ENCODE measurements around the gene ANKRD13B. TPM values are rescaled to one million over a fixed set of nuclear protein-coding genes. Genes with fewer than 3 reads are reported as not detected.
A peak's percentile ranks its signal among the peaks of the same experiment; 100 is the strongest.

ANKRD13B gene
- total RNA-seq, 2 donors from 2014 or later: 10.4 to 27.7 TPM

DNA sequence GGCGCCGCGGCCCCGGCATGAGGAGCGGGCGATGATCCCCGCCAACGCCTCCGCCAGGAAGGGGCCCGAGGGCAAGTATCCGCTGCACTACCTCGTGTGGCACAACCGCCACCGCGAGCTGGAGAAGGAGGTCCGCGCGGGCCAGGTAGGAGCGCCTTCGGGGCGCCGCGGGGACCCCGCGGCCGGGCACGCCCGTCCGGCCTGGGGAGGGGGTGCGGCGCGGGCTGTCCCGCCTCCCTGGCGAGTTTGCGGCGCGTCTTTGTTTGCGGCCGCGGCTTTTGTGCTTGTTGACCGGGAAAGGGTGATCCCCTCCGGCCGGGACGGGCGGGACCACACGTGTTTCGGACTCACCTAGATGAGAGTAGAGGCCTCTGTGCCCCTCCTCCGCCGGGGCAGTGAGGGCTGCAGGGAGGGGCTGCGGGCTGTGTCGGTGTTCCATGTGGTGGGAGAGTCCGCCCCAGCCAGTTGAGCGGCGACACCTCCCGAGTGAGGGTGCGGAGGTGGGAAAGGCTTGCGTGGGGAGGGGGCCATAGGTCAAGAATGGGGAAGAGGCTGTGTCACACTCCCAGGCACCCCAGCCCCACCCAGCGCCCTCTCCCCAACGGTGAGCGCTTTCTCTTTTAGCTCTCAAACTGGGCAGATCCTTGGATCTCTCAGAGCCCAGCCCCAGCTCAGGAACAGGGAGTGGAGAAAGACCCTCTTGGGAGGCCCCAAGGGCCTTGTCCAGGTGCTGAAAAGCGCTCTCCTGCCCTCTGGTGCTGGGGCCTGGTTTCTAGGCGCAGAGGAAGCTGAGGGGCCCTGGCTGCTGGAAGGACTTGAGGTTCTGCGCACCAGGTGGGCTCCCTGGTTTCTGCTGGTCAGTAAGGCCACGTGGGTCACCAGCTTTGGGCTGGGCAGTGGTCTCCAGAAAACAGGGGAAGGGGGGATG lies 923 bp downstream of the ANKRD13B start:
- no peaks in the 10 kb centered on the region for H3K27me3 Mint-ChIP-seq
- H3K27ac Mint-ChIP-seq: no peak overlapping the region
- no peaks in the 10 kb centered on the region for H3K4me1 Mint-ChIP-seq
- no peaks in the 10 kb centered on the region for H3K9me3 Mint-ChIP-seq
- ATAC-seq (replicated peaks): peak; percentile 11
- peak overlapping the region; percentile 71 for H3K4me3 Mint-ChIP-seq
- no peaks in the 10 kb centered on the region for H3K36me3 Mint-ChIP-seq (ENCODE audit: low read depth)

DNA sequence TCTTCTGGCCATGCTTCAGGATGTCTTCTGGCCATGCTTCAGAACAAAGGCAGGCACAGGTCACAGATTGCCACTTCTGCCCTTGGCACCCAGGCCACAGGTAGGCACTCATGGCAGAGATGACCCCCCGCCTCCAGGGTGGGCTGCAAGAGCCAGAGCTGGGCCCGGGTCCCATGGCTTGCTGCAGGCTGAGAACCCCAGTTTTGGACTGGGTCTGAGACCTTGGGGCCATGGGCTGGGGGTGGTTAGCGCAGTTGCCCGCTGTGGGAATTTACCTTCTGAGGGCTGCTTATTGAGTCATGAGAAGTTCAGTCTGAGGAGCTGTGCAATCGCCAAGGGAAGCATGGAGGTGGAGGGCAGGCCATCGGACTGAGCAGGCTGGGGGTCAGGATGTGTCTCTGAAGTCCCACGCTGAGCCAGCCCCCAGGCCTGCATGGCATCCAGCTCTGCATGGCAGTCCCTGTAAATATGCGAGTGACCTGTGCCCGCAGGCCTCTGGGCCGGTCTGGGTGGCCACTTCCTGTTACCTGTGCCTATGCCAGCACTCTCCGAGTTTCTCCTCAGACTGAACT lies 1.7 kb downstream of the ANKRD13B start:
- Mint-ChIP-seq H3K27ac (no peak overlapping the region), H3K4me3 (peak overlapping the region; percentile 71), H3K4me1 (no peaks in the 10 kb centered on the region), H3K9me3 (no peaks in the 10 kb centered on the region), H3K27me3 (no peaks in the 10 kb centered on the region), H3K36me3 (ENCODE audit: low read depth) (no peaks in the 10 kb centered on the region)
- no peak for ATAC-seq (replicated peaks)

DNA sequence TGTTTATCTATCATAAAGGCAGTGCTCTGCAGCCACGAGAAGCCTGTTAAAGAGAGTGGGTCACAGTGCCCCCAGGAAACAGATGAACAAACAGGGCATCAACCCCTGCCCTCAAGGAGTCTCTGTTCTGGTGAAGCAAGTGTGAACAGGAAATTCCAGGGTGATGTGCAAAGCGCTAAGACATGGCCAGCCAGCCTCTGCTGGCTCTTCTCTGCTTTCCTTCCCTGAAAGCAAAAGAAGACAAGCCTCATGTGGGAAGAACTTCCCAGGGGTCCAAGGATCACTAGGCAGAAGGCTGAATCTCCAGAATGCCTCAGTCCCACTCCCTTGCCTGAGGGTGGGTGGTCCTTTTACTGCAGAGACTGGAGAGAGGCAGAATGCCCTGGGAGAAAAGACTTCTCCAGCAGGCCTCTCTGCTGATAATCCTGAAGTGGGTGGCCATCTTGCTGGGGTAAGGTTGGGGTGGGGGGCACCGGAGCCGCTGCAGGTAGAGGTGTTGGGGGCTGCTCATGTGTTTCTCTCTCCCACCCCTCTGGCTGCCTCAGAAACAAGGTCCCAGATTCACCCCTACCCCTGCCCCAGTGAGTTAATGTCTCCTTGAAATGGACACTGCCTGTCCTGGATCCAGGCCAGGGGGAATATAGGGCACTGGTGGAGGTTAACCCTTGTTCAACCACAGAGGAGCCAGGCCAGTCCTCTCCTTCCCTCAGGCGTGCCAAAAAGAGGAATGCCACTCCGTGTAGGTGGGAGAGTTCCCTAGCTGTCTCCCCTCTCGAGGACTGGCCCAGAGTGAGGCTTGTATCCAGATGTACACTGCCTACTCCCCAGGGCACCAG lies 2.4 kb downstream of the ANKRD13B start:
- Mint-ChIP-seq H3K27me3 (no peaks in the 10 kb centered on the region), H3K36me3 (ENCODE audit: low read depth) (no peaks in the 10 kb centered on the region), H3K27ac (no peak overlapping the region), H3K4me1 (no peaks in the 10 kb centered on the region), H3K9me3 (no peaks in the 10 kb centered on the region), H3K4me3 (peak overlapping the region; percentile 71)
- no peak for ATAC-seq (replicated peaks)

DNA sequence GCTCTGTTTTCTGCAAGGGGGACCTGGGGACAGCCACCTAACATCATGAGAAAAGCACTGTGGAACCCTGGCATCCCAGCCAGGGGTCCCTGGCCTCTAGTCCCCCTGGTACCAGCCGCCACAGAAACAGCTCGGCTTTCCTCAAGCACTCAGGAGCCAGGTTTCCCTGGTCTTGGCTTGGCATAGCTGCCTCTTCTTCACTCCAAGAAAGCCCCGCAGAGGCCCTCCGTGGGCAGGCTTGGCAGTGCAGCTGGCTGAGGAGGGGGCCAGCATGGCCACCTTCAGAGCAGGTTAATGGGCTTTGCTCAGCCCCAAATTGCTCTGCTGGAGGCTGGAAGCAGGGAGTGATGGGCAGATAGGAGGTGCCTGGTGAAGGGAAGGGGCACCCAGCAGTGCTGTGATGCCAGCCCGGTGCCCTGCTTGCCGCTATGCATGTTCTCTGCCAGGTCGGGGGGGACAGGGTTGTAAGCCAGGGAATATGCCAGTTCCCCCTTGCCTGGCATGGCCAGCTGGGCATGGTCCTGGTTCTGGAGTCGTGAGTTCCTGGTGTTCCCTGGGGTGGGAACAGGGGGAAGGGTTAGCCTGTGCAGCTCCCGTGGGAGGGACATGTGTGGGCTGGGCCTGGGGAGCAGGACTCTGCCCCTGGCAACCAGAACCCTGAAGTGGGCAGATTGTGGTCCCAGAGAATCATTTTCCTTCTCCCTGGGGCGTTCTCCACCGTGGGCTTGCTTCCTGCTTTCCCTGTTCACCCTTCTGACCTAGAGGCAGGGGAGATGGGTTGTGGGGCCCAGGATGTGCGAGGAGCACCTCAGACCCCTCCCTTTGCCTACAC lies 3.2 kb downstream of the ANKRD13B start:
- Mint-ChIP-seq H3K9me3 (no peaks in the 10 kb centered on the region), H3K4me3 (no peak overlapping the region), H3K36me3 (ENCODE audit: low read depth) (no peaks in the 10 kb centered on the region), H3K27ac (no peak overlapping the region), H3K27me3 (no peaks in the 10 kb centered on the region), H3K4me1 (no peaks in the 10 kb centered on the region)
- ATAC-seq (replicated peaks): no peak

DNA sequence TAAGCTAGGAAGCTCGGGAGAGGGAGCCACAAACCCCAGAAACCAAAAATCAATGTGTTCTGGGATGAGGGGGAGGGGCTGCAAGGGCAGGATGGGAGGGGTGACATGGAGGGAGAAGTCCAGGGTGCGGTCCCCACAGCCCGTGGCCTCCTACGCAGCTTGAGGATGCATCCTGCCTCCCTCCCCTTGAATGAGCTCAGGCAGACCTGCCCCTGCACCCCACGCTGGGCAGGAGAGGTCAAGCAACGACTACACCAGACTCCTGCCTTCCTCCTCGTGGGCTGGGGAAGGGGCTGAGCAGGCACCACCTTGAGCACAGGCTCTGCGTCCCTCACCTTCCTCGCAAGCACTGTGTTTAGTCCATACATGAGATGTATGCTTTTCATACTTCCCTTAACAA lies 3.9 kb downstream of the ANKRD13B start:
- Mint-ChIP-seq H3K4me3 (no peak overlapping the region), H3K9me3 (no peaks in the 10 kb centered on the region), H3K4me1 (no peaks in the 10 kb centered on the region), H3K36me3 (ENCODE audit: low read depth) (no peaks in the 10 kb centered on the region), H3K27ac (no peak overlapping the region), H3K27me3 (no peaks in the 10 kb centered on the region)
- no peak for ATAC-seq (replicated peaks)

DNA sequence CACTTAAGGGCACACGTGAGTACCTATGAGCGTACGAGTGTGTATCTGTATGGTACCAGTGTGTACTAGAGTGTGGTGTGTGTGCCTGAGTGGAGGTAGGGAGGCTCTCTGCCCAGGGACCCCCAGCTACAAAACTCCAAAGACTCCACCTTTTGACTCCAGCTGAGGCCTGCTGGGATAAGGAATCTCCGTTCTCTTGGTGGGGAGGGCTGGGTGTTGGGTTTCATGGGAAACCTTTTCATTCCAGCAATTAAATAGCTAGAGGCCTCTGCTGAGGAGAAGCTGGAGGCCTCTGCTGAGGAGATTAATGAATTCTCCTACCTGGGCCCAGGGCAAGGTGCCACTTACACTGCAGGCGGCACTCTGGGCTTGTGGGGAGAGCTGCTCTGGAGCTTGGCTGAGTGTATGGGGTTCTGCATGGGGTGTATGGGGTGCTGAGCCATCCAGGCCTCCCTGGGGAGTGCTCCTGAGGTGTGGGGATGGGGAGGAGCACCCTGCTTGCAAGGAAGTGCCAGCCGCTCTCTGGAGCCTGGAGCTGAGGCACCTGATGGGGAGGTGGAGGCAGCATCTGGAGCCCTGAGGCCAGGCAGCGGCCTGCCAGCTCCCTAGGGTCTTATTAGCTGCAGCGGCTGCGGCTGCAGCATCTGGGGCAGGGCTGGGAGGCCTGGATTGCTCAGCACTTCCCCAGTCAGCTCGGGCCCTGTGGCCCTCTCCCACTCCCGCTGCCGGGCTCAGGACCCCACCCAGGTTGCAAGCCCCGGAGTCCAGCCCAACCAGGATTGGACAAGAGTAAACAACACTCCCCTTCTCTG lies 4.6 kb downstream of the ANKRD13B start:
- no peak overlapping the region for H3K4me3 Mint-ChIP-seq
- H3K36me3 Mint-ChIP-seq (ENCODE audit: low read depth): no peaks in the 10 kb centered on the region

DNA sequence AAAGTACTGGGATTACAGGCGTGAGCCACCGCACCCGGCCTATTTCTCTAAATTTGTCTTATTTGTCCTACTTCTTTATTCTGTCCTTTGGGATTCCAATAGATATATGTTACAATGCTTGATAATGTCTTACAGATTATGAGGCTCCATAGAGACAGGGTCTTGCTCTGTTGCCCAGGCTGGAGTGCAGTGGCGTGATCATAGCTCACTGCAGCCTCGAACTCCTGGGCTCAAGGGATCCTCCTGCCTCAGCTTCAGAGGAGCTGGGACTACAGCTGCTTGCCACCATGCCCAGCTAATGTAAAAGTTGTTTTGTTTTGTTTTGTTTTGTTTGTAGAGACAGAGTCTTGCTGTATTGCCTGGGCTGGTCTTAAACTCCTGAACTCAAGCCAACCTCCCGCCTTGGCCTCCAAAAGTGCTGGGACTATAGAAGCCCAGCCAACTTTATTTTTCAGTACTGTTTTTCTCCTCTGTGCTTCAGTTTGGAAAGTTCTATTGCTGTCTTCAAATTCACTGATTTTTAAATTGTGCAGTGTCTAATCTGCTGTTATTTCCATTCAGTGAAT lies 10.3 kb downstream of the ANKRD13B start:
- no peak overlapping the region for H3K27ac Mint-ChIP-seq
- ATAC-seq (replicated peaks): no peak
- no peaks in the 10 kb centered on the region for H3K36me3 Mint-ChIP-seq (ENCODE audit: low read depth)

More for the DNA sequence above, 4.6 kb downstream of the ANKRD13B start:
- no peaks in the 10 kb centered on the region for H3K9me3 Mint-ChIP-seq
- H3K27ac Mint-ChIP-seq: no peak overlapping the region
- H3K27me3 Mint-ChIP-seq: no peaks in the 10 kb centered on the region
- ATAC-seq (replicated peaks): no peak
- no peaks in the 10 kb centered on the region for H3K4me1 Mint-ChIP-seq

DNA sequence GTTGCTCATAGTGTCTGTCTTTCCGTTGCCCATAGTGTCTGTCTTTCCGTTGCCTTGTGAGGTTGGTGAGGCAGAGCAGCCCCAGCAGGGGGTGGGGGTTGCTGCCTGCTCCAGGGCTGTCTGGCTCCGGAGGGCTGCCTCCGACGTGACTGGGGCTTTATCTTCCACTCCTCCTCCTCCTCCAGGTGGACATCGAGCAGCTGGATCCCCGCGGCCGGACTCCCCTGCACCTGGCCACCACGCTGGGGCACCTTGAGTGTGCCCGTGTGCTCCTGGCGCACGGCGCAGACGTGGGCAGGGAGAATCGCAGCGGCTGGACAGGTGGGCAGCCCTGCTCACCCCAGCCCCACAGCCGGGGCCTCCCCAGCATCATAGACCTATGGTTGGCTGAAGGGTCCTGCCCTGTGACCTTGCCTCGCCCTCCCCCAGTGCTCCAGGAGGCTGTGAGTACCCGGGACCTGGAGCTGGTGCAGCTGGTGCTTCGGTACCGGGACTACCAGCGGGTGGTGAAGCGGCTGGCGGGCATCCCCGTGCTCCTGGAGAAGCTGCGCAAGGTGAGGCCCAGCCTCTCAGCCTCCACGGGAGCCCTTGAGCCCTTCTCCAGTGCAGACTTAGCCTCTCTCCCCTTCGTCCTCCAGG lies 14.7 kb downstream of the ANKRD13B start:
- Mint-ChIP-seq H3K4me3 (no peak overlapping the region), H3K4me1 (no peaks in the 10 kb centered on the region), H3K27ac (no peak overlapping the region), H3K36me3 (ENCODE audit: low read depth) (no peaks in the 10 kb centered on the region), H3K27me3 (no peaks in the 10 kb centered on the region), H3K9me3 (no peaks in the 10 kb centered on the region)
- ATAC-seq (replicated peaks): no peak

More for the DNA sequence above, 10.3 kb downstream of the ANKRD13B start:
- Mint-ChIP-seq H3K27me3 (no peaks in the 10 kb centered on the region), H3K4me3 (no peak overlapping the region), H3K9me3 (no peaks in the 10 kb centered on the region), H3K4me1 (no peaks in the 10 kb centered on the region)

DNA sequence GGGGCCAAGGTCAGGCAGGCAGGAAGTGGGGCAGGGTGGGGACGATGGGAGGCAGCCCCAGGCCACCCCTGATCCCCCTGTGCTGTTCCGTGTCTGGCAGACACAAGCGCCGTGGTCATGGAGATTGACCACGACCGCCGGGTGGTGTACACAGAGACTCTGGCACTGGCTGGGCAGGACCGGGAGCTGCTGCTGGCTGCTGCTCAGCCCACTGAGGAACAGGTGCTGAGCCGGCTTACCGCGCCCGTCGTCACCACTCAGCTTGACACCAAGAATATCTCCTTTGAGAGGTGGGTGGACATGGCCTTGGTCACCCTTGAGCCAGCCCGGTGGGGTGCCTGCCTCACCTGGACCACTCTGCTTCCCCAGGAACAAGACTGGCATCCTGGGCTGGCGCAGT lies 16.1 kb downstream of the ANKRD13B start:
- no peaks in the 10 kb centered on the region for H3K9me3 Mint-ChIP-seq
- H3K36me3 Mint-ChIP-seq (ENCODE audit: low read depth): no peaks in the 10 kb centered on the region
- H3K4me1 Mint-ChIP-seq: no peaks in the 10 kb centered on the region
- H3K27ac Mint-ChIP-seq: no peak overlapping the region
- H3K4me3 Mint-ChIP-seq: no peak overlapping the region
- no peaks in the 10 kb centered on the region for H3K27me3 Mint-ChIP-seq
- no peak for ATAC-seq (replicated peaks)

DNA sequence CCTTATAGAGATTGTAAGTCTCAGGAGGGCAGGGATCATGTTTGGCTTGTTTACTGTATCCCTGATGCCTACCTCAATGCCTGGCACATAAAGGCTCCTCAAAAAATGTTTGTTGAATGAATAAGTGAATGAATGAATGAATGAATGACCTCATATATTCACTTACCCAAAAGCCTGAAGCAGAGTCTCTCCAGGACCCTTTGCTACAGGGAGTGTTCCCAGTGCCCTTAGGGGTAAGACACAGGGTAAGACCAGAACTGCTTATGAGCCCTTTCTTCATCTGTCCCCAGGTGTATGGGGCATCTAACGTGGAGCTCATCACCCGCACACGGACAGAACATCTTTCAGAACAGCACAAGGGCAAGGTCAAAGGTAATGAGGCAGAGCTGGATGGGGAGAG lies 17.5 kb downstream of the ANKRD13B start:
- H3K9me3 Mint-ChIP-seq: no peaks in the 10 kb centered on the region
- H3K27ac Mint-ChIP-seq: no peak overlapping the region
- H3K4me3 Mint-ChIP-seq: no peak overlapping the region
- no peaks in the 10 kb centered on the region for H3K36me3 Mint-ChIP-seq (ENCODE audit: low read depth)
- H3K4me1 Mint-ChIP-seq: peaks cover 8% of the 10 kb centered on the region
- H3K27me3 Mint-ChIP-seq: no peaks in the 10 kb centered on the region
- no peak for ATAC-seq (replicated peaks)

DNA sequence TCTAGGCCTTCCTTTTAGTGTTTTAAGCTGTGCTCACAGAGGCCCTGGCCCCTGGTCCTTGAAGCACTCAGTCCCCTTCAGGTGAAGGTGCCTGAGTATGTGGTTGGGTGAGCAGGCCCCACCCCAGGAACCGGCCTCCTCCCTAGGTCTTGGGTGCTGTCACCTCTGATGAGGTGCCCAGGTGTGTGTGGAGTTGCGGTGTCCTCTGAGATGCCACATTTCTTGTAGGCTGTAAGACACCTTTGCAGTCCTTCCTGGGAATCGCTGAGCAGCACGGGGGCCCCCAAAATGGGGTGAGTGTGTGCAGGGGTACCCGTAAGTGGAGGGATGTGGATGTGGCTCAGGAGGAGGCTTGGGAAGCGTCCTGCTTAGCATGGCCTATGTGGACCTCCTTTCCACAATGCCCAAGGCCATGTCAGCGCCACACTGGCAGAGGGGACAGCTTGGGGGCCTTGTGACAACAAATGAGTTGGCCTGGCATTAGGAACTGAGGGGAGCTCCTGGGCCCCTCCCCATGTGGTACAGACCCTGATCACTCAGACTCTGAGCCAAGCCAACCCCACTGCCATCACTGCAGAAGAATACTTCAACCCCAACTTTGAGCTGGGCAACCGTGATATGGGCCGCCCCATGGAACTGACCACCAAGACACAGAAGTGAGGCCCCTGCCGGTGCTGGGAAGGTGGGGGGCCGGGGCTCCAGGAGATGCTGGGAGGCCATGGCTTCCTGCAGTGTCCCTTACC lies 18.6 kb downstream of the ANKRD13B start:
- no peak overlapping the region for H3K4me3 Mint-ChIP-seq
- no peaks in the 10 kb centered on the region for H3K9me3 Mint-ChIP-seq
- no peak for ATAC-seq (replicated peaks)
- no peaks in the 10 kb centered on the region for H3K27me3 Mint-ChIP-seq
- H3K27ac Mint-ChIP-seq: no peak overlapping the region
- H3K36me3 Mint-ChIP-seq (ENCODE audit: low read depth): no peaks in the 10 kb centered on the region
- peaks cover 15% of the 10 kb centered on the region for H3K4me1 Mint-ChIP-seq

DNA sequence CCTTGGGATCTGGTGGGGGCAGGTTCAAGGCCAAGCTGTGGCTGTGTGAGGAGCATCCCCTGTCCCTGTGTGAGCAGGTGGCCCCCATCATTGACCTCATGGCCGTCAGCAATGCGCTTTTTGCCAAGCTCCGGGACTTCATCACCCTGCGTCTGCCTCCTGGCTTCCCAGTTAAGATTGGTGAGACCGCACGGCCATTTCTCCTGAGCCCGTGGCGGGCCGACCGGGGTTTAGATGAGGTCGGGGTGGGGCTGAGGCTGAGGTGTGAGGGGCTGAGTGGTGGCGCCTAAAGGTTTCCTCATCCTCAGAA lies 19.1 kb downstream of the ANKRD13B start:
- no peaks in the 10 kb centered on the region for H3K36me3 Mint-ChIP-seq (ENCODE audit: low read depth)
- ATAC-seq (replicated peaks): no peak
- peaks cover 20% of the 10 kb centered on the region for H3K4me1 Mint-ChIP-seq
- no peaks in the 10 kb centered on the region for H3K27me3 Mint-ChIP-seq
- no peaks in the 10 kb centered on the region for H3K9me3 Mint-ChIP-seq
- no peak overlapping the region for H3K27ac Mint-ChIP-seq
- H3K4me3 Mint-ChIP-seq: no peak overlapping the region

Data from activated T-helper 17 cell treated with anti-CD3 and anti-CD28 coated beads, Interleukin-2, amount 50 U/mL, for 72 hours (primary cell).